GM21528 (cell line): Measurements from ENCODE around the gene CTAGE4.
"Not testable (repeated sequence)": the region's sequence is repeated elsewhere in the genome, so short reads cannot be mapped to it uniquely, and the experiment has no call there.

Source experiments
- ATAC-seq: cut with Tn5 transposase; IDR thresholded peaks from one replicate; pipeline ENCODE4 v1.9.1; 2021; ENCODE audit warnings: mild to moderate bottlenecking, moderate library complexity; ENCODE audit not compliant: unreplicated experiment, low FRiP score

The CTAGE4 gene

GRCh38 chr7:144183166-144183565 is at the start of gene CTAGE4:
CTAGE4 (plus strand) TSS chr7:144183466; CDS start chr7:144183504, 38 bp downstream.
- ATAC-seq, result not testable (repeated sequence)

- ATAC-seq, result no peak
Measured at GRCh38 chr7:144134116-144134515, 49.1 kb upstream of the CTAGE4 start.

DNA sequence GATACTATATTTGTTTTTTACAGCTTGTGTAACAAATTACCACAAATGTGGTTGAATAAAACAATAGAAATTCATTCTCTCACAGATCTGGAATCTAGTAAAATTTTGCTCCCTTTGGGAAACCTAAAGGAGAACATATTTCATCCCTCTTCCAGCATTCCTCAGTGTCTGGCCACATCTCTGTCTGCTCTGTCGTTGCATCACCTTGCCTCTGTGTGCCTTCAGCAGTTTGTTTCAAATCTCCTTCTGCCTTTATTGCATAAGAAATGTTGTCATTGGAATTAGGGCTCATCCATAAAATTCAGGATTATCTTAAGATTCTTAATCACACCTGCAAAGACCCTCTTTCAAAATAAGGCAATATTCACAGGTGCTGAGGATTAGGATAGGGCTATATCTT is 45.8 kb upstream of the CTAGE4 start:
- ATAC-seq, result no peak

DNA sequence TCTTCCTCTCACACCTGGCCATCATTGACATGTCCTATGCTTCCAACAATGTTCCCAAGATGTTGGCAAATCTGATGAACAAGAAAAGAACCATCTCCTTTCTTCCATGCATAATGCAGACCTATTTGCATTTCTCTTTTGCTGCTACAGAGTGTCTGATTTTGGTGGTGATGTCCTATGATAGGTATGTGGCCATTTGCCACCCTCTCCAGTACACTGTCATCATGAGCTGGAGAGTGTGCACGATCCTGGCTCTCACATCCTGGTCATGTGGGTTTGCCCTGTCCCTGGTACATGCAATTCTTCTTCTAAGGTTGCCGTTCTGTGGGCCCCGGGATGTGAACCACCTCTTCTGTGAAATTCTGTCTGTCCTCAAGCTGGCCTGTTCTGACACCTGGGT is 41.1 kb upstream of the CTAGE4 start:
- no peak for ATAC-seq

DNA sequence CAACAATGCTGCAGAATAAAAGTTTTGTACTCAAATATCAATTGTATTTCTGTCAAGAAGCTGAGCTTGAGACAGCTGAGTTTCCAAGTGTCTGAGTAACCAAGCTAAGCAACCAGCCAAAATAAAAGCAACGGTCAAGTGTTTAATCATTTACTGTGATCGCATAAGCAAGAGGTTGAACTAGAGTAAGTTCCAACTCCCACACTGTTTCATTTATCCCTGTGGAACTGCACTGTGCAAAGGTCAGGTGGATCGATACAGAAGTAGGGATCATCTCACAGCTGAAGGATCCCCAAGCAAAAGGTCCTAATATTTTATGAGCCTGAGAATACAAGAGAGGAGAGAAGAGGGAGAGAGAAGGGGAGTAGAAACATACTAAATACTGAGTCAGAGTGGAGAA is 38.8 kb upstream of the CTAGE4 start:
- no peak for ATAC-seq

GRCh38 chr7:144148224-144148827 is 34.9 kb upstream of the CTAGE4 start:
- ATAC-seq, result no peak

DNA sequence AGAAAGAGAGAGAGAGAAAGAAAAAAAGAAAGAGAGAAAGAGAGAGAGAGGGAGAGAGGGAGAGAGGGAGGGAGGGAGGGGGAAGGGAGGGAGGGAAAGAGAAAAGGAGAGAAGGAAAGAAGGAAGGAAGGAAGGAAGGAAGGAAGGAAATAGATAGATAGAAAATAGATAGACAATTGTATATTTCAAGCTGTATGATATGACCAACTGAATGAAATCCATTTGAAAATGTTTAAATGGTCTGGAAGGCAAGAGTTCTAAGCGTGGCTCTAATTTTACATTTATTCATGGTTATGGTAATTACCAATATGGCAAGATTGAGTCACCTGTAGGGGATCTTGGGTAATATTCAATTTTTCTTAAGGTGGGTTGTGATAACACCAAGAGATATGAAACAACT is 24.4 kb upstream of the CTAGE4 start:
- no peak for ATAC-seq

DNA sequence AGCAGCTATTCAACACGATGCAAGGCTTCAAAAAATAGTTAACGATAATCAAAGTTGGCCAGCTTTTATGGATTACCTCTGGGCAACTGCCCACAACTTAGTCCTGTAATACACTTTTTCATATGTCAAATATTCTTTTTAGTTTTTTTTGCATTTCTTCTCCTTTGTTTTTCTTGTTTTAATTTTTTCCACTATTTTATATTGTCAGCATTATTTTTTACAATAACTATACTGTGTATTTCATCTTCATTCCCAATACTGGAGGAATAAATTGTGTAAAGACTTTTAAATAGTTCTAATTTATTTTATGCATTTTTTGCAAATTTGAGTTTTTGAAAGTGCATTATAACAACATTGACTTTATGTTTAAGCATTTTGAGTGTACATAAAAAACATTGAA is 18.5 kb upstream of the CTAGE4 start:
- ATAC-seq, result no peak

- not testable (repeated sequence) for ATAC-seq
Measured at GRCh38 chr7:144171594-144172350, 11.5 kb upstream of the CTAGE4 start.

- ATAC-seq, result no peak
Measured at GRCh38 chr7:144174613-144175012, 8.7 kb upstream of the CTAGE4 start.

GRCh38 chr7:144178380-144179164 is 4.7 kb upstream of the CTAGE4 start:
- peak; percentile 98 for ATAC-seq

DNA sequence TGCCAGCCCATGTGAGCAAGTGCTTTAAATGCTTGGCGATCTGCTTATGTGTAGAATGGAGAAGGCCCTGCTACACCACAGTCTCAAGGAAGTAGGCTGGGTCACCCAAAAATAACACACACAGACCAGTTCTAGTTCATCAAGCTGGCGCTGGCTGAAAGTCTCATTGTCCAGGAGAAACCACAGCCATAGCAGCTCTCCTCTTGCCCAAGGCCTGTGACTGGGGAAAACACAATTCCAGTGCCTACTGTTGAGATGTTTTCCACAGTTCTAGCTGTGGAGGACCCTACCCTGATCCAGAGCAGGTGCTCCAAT is 4.1 kb upstream of the CTAGE4 start:
- peak; percentile 38 for ATAC-seq

GRCh38 chr7:144187848-144188247 is 4.6 kb downstream of the CTAGE4 start:
- ATAC-seq, result not testable (repeated sequence)

DNA sequence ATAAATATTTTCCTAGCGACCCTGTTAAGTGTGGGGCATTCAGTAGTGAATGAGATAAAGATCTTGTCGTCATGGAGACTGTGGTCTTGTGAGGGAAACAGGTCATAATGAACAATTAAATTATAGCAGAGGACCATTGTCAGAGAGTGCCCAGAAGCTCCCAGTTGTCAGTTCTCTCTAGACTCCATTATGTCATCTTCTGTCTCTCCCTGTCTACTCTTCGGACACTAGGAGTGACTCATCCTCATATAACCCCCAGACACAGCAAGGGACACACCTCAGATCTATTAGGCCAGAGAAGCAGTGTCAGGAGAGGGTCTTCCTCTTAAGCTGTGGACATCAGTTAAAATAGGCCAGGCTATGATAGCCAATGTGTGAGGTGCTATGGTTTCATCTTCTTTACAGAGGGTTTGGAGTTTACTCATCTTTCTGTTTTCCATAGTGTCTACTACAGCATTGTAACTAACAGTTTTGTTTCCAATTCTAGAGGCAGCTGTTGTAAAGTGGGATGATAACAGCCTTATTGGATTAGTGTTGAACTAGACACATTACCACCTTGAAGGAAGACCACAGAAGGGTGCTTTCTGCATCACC is 5.4 kb downstream of the CTAGE4 start:
- ATAC-seq, result not testable (repeated sequence)

- ATAC-seq, result not testable (repeated sequence)
Measured at GRCh38 chr7:144193782-144194181, 10.5 kb downstream of the CTAGE4 start.

GRCh38 chr7:144194453-144194852 is 11.2 kb downstream of the CTAGE4 start:
- not testable (repeated sequence) for ATAC-seq

DNA sequence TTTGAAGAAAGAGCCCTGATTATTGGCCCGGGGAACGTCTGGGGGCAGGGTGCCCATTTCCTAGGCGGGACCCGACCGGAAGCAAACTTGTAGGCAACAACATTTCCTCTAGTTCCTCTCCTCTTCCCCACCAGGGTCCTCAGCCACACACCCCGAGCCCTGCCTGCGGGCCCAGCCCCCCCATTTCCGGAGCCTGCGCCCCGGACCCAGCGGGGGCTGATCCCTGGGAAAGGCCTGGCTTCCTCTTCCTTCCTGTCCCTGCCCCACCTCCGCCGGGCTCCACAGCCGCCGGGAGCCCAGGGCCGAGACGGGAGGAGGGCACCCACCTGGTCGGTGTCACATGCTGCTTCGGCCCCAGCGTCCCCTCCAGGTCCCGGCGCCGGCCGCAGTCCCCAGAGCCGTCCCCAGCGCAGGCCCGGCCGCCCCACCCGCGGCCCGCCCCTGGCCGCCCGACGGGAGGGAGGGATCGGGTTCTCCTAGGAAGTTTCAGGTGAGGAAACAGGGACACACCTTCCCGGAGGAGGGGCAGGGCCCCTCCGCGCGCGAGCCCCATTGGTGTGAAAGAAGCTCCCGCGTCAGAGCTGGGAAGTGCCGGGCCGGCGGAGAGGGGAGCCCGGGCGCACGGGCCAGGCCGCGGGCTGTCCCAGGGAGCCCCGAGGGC is 12.1 kb downstream of the CTAGE4 start, which contains the start of gene ARHGEF35:
ARHGEF35 (minus strand) TSS at position 622 of the 661 bp plus-strand sequence. CDS start 7,450 bp downstream, outside the sequence.
- peak; percentile 67 for ATAC-seq

DNA sequence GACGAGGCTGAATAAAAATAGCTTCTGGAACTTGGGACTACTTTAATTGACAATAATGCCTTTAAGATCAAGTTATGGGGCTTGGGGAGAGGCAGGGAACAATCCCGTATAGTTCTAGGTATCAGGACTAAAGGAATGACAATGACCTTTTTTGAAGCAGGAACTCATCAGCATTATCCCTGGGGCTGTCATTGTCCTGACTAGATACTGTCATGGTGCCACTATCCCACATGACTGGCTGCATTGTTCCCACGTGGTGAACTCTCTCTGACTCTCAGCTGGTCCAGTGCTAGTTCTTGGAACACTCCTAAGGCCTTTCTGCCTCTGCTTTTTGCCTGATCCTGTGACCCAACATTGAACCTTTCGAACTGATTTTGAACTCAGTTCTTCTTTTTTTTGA is 15.7 kb downstream of the CTAGE4 start:
- ATAC-seq, result not testable (repeated sequence)

DNA sequence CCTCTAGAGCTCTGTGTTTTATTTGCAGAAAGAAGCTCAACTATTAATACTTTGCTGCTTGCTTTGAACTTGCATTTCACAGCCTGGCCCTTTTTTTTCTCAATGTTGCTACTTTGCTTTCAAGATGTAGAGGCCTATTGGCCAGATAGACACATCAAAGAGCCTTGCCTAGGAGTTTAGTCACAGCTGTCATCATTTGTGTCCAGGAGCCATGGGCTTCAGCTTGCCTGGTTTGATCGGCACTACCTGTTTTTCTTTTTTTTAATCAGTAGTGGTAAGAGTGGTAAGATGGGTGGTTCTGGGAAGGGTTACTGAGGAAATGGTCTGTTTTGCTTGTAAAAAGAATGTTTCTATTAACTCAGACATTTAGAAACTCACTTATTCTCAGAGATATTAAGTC is 18.7 kb downstream of the CTAGE4 start:
- peak; percentile 24 for ATAC-seq

DNA sequence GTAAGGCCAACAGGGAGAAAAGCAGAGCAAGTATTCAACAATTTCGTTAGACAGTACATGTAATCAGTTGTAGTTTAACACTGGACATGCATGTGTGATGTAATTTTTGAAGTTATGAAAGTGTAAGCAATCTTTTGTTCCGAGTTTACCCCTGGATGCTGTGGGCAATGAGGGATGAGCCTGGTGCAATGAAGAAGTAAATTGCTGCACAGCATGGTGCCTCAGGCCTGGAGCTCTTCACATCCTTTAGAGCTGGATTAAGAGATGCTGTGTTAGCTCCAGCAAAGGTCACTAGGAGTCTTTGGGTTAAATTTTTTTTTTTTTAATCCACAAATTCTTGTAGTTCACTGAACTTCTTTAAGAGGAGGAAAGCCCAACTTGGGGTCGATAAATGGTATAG is 19.8 kb downstream of the CTAGE4 start:
- not testable (repeated sequence) for ATAC-seq
